Endodermal cell (in vitro differentiated cells): ENCODE measurements around the gene SLC52A3. TPM values are rescaled to one million over a fixed set of nuclear protein-coding genes. Genes with fewer than 3 reads are reported as not detected.
A peak's percentile ranks its signal among the peaks of the same experiment; 100 is the strongest.

Experiments
- DNase-seq: peaks from one replicate; pipeline ENCODE4 v3.0.0-alpha.2; 2017
- H3K27ac ChIP-seq: 2 replicates; pipeline ENCODE4 v1.5.1; 2013; ENCODE audit warnings: mild to moderate bottlenecking, low read depth, low read length, moderate library complexity
- H3K27me3 ChIP-seq: 2 replicates; pipeline ENCODE4 v1.6.1; 2013; ENCODE audit warnings: mild to moderate bottlenecking, low read length, moderate library complexity; ENCODE audit not compliant: insufficient read depth, control insufficient read depth, poor library complexity, severe bottlenecking
- H3K36me3 ChIP-seq: 2 replicates; pipeline ENCODE4 v1.7.0; 2013; ENCODE audit warnings: mild to moderate bottlenecking, low read length, moderate library complexity; ENCODE audit not compliant: control insufficient read depth, insufficient read depth
- H3K4me1 ChIP-seq: one replicate; pipeline ENCODE4 v1.7.0; 2013; ENCODE audit warnings: low read length; ENCODE audit not compliant: control insufficient read depth, insufficient read depth
- H3K4me3 ChIP-seq: 2 replicates; pipeline ENCODE4 v1.5.1; 2013; ENCODE audit warnings: mild to moderate bottlenecking, low read length, moderate library complexity
- H3K9ac ChIP-seq: 2 replicates; pipeline ENCODE4 v1.6.1; 2013; ENCODE audit warnings: mild to moderate bottlenecking, low read length, moderate library complexity; ENCODE audit not compliant: poor library complexity, severe bottlenecking; ENCODE audit errors: extremely low read depth
- H3K9me3 ChIP-seq: 2 replicates; pipeline ENCODE4 v1.6.1; 2013; ENCODE audit warnings: mild to moderate bottlenecking, low read length, moderate library complexity; ENCODE audit not compliant: control insufficient read depth
- H3K27ac Mint-ChIP-seq: 2 replicates; pipeline ENCODE4 v1.8.0; 2020; ENCODE audit warnings: mixed read lengths
- H3K27me3 Mint-ChIP-seq: 2 replicates; pipeline ENCODE4 v1.8.0; 2021; ENCODE audit warnings: mild to moderate bottlenecking, mixed read lengths; ENCODE audit not compliant: insufficient read depth
- H3K36me3 Mint-ChIP-seq: 2 replicates; pipeline ENCODE4 v1.8.0; 2020; ENCODE audit warnings: low read depth, mixed read lengths
- H3K4me1 Mint-ChIP-seq: 2 replicates; pipeline ENCODE4 v1.8.0; 2020; ENCODE audit warnings: mixed read lengths
- H3K4me3 Mint-ChIP-seq: 2 replicates; pipeline ENCODE4 v1.8.0; 2020; ENCODE audit warnings: mild to moderate bottlenecking, moderate library complexity, mixed read lengths
- H3K9me3 Mint-ChIP-seq: 2 replicates; pipeline ENCODE4 v1.8.0; 2020; ENCODE audit warnings: mild to moderate bottlenecking, mixed read lengths
- WGBS, 2 experiments: methylation state at CpG; one replicate each; pipeline versions ENCODE4 v1.1.5 to v1.1.7; 2013; ENCODE audit warnings: missing lambda C conversion rate in 2 of 2, mixed read lengths in 1 of 2; ENCODE audit not compliant: insufficient coverage in 1 of 2, insufficient read length in 1 of 2; 5-methylcytosine and 5-hydroxymethylcytosine counted together
- total RNA-seq, 2 donors: library from RNA; stranded (reverse); fragmentation: NEBNext Ultra II Directional in 1 of 2; extraction: Animal tissue kit (Norgen Biotek cat#: 25700) in 1 of 2; gene quantifications; 2 replicates in 1 of 2; 3 replicates in 1 of 2; pipeline ENCODE4 v1.2.1, GENCODE V29; 2021
- TF ChIP-seq, protein P1 (sequence below): fragments of 200-600 bp; sonication (generic); conservative IDR thresholded peaks from 2 replicates; pipeline ENCODE4 v1.5.0; 2021; ENCODE audit warnings: antibody characterized with exemption, mild to moderate bottlenecking

Gene SLC52A3
- total RNA-seq, 2 donors from 2014 or later: 3.1 to 5.7 TPM

DNA sequence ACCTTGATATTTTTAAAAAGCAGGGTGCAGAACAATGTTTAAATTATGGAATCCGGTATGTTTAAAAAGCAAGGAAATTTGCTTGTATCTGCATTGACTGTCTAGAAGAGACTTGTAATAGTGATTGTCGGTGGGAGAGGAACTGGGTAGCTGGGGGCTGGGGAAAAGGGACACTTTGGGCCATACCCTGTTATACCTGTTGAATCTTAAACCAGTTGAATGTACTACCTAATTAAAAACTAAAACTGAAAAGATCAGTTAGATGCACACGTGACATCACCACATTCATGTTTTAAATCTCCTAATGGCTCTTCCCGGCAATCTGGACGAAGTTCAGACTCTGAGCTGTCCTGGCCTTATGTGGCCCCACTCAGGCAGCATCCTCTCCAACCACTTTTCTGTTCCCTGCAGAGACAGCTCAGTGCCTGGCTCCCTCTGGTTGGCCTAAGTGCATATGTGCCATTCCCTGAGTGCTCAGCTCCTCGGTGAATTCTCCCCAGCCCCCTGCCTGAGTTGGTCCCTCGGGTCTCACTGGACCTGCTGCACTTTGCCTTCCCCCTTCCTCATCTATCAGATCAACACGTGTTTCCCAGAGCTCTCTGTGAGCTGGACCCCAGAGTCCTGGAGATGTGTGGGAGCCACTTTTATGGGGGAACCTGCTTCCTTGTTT lies 36.3 kb downstream of the SLC52A3 start:
- peaks cover 36% of the 10 kb centered on the region for H3K27me3 Mint-ChIP-seq
- Histone ChIP-seq H3K9me3 (no peaks in the 10 kb centered on the region), H3K27ac (no peak overlapping the region), H3K36me3 (no peaks in the 10 kb centered on the region), H3K4me3 (no peak overlapping the region), H3K27me3 (peaks cover 10% of the 10 kb centered on the region), H3K9ac (no peak overlapping the region), H3K4me1 (no peaks in the 10 kb centered on the region)
- 87 to 95% methylated on average over 4 to 8 of the region's 8 CpGs for WGBS, 2 experiments
- TF ChIP-seq, protein P1, sequence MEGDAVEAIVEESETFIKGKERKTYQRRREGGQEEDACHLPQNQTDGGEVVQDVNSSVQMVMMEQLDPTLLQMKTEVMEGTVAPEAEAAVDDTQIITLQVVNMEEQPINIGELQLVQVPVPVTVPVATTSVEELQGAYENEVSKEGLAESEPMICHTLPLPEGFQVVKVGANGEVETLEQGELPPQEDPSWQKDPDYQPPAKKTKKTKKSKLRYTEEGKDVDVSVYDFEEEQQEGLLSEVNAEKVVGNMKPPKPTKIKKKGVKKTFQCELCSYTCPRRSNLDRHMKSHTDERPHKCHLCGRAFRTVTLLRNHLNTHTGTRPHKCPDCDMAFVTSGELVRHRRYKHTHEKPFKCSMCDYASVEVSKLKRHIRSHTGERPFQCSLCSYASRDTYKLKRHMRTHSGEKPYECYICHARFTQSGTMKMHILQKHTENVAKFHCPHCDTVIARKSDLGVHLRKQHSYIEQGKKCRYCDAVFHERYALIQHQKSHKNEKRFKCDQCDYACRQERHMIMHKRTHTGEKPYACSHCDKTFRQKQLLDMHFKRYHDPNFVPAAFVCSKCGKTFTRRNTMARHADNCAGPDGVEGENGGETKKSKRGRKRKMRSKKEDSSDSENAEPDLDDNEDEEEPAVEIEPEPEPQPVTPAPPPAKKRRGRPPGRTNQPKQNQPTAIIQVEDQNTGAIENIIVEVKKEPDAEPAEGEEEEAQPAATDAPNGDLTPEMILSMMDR: no peak
- peaks cover 7% of the 10 kb centered on the region for H3K4me1 Mint-ChIP-seq
- H3K36me3 Mint-ChIP-seq: no peaks in the 10 kb centered on the region
- H3K9me3 Mint-ChIP-seq: no peaks in the 10 kb centered on the region
- DNase-seq: no peak
- no peak overlapping the region for H3K4me3 Mint-ChIP-seq
- no peak overlapping the region for H3K27ac Mint-ChIP-seq

DNA sequence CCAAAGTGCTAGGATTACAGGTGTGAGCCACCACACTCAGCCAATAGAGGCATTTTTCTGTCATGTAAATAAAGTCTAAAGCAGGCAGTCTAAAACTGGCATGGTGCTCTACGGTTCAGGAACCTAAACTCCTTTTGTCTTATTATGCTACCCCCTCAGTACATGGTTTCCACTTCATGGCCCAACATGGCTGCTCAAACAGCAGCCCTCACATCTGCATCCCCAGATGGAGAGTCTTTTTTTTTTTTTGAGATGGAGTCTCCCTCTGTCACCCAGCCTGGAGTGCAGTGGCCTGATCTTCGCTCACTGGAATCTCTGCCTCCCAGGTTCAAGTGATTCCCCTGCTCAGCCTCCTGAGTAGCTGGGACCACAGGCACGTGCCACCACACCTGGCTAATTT lies 38.3 kb downstream of the SLC52A3 start:
- no peak overlapping the region for H3K9ac ChIP-seq
- Mint-ChIP-seq H3K27me3 (peaks cover 54% of the 10 kb centered on the region), H3K36me3 (no peaks in the 10 kb centered on the region), H3K4me3 (no peak overlapping the region), H3K27ac (no peak overlapping the region), H3K9me3 (no peaks in the 10 kb centered on the region), H3K4me1 (peaks cover 7% of the 10 kb centered on the region)
- H3K4me1 ChIP-seq: no peaks in the 10 kb centered on the region
- TF ChIP-seq, protein P1: no peak
- H3K27ac ChIP-seq: no peak overlapping the region
- no peaks in the 10 kb centered on the region for H3K9me3 ChIP-seq
- 93 to 100% methylated on average over 1 to 3 of the region's 3 CpGs for WGBS, 2 experiments
- H3K4me3 ChIP-seq: no peak overlapping the region
- no peak for DNase-seq
- peaks cover 21% of the 10 kb centered on the region for H3K27me3 ChIP-seq
- no peaks in the 10 kb centered on the region for H3K36me3 ChIP-seq

DNA sequence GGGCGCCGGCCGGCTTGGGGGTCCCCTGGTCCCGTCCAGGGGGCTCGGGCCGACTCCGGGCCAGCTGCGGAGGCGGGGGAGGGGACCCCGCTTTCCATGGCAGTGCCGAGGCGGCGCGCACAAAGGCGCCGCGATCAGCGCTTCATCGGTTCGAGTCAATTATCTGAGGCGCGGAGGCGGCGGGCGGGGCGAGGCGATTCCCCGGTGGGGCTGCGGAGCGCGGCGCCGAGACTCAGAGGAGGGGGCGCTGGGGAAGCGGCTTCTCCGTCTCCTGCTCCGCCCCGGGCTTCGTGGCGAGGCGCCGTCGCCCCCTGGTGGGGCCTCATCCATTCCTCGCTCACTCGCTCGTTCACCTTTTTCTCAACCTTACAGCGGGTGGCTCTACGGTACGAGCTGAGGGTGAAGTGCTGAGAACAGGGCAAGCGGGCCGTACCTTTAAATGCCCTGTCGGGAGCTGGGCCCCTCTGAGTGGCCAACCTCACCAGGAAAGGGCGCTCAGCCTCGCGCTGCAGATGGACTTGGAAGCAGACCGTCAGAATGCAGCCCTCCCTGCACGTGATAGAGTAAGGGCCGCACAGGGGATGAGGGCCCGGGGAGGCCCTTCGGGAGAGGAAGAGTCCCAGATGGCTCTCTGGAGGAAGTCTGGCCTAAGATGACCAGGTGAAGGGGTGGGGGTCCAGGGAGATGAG lies 39.9 kb downstream of the SLC52A3 start:
- H3K27me3 Mint-ChIP-seq: peaks cover 67% of the 10 kb centered on the region
- H3K4me1 Mint-ChIP-seq: peaks cover 7% of the 10 kb centered on the region
- no peaks in the 10 kb centered on the region for H3K4me1 ChIP-seq
- H3K9me3 Mint-ChIP-seq: no peaks in the 10 kb centered on the region
- H3K9ac ChIP-seq: no peak overlapping the region
- no peaks in the 10 kb centered on the region for H3K9me3 ChIP-seq
- peak overlapping the region; percentile 68 for H3K4me3 ChIP-seq
- whole genome bisulfite sequencing, 2 experiments: 8 to 18% methylated on average over 14 to 60 of the region's 60 CpGs
- peak; percentile 95 for DNase-seq
- H3K4me3 Mint-ChIP-seq: peak overlapping the region; percentile 43
- H3K36me3 ChIP-seq: no peaks in the 10 kb centered on the region
- H3K27me3 ChIP-seq: peaks cover 21% of the 10 kb centered on the region
- no peak overlapping the region for H3K27ac ChIP-seq
- TF ChIP-seq, protein P1: peak; percentile 89
- H3K36me3 Mint-ChIP-seq: no peaks in the 10 kb centered on the region
- no peak overlapping the region for H3K27ac Mint-ChIP-seq
